GM12891 (cell line): ENCODE results near the gene CIZ1.

Source experiments
- PAX5 ChIP-seq: IDR thresholded peaks from 2 replicates; pipeline ENCODE4 v1.6.1; 2011; ENCODE audit warnings: low read length, moderate library complexity, mild to moderate bottlenecking; ENCODE audit not compliant: insufficient read depth, severe bottlenecking
- POLR2A ChIP-seq: IDR thresholded peaks from 2 replicates; pipeline ENCODE4 v1.6.1; 2011; ENCODE audit warnings: low read depth, low read length, control low read depth
- POLR2AphosphoS5 ChIP-seq: IDR thresholded peaks from 2 replicates; pipeline ENCODE4 v1.6.1; 2011; ENCODE audit warnings: low read depth, low read length, control low read depth
- SPI1 ChIP-seq: IDR thresholded peaks from 2 replicates; pipeline ENCODE4 v1.6.1; 2011; ENCODE audit warnings: low read depth, low read length, control low read depth
- TAF1 ChIP-seq: IDR thresholded peaks from 2 replicates; pipeline ENCODE4 v1.6.1; 2011; ENCODE audit warnings: low read depth, low read length, control low read depth

DNA sequence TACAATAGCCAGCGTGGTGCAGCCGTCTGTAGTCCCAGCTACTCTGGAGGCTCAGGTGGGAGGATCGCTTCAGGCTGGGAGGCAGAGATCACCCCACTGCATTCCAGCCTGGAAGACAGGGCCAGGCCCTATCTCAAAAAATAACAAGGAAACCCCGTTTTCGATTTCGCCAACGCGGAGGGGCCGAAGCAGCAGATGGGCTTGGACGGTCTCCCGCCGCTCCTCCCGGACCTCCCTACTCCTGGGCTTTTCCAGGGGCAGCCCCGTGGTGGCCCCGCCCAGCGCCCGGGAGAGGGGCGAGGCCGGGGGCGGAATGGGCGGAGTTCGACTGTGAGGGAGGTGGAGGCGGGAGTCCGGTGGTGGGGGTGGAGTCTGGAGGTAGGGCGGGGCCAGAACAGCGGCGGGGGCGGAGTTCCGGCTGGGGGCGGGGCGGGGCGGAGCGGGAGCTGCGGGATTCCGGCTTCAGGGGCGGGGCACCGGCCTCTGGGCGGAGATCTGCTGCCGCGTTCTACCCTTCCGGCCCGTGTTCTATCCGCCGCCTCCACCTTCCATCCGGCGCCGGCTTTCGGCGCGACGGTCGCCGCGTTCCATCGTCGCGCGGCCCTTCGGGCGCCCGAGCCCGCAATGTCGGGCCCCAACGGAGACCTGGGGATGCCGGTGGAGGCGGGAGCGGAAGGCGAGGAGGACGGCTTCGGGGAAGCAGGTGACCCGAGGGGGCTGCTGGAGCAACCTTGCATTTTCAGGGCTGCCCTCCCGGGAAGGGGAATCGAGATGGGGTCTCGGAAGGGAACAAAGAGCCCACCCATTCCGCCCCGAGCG is 31.4 kb downstream of the CIZ1 start, which contains the start of gene BBLN:
- peak; percentile 89 for TF ChIP-seq POLR2A
- TF ChIP-seq TAF1 = peak; percentile 16; the same call in 1 of the 2 replicates
- peak; percentile 90 for TF ChIP-seq POLR2AphosphoS5
- no peak for TF ChIP-seq SPI1
- TF ChIP-seq PAX5 = no peak
